SK-N-MC (cell line): ENCODE data around the gene MRGPRF.

Experiments used
- DNase-seq: peaks from one replicate; pipeline ENCODE4 v3.0.0-alpha.2; 2011; ENCODE audit warnings: low read depth, low spot score
- H3K27ac ChIP-seq: fragments of 200-600 bp; sonication (generic); 2 replicates; pipeline ENCODE4 v1.5.1; 2016; ENCODE audit warnings: mixed run types
- H3K36me3 ChIP-seq: fragments of 200-600 bp; sonication (generic); 2 replicates; pipeline ENCODE4 v1.6.1; 2017; ENCODE audit warnings: antibody characterized with exemption, low read length, mixed read lengths; ENCODE audit not compliant: insufficient read depth
- H3K4me3 ChIP-seq: fragments of 200-600 bp; sonication (generic); 2 replicates; pipeline ENCODE4 v1.5.1; 2016
- H3K9ac ChIP-seq: fragments of 200-600 bp; sonication (generic); 2 replicates; pipeline ENCODE4 v1.8.0; 2017; ENCODE audit warnings: mixed run types, mixed read lengths; ENCODE audit not compliant: insufficient read length
- H3K9me3 ChIP-seq: fragments of 200-600 bp; sonication (generic); 2 replicates; pipeline ENCODE4 v1.6.1; 2017; ENCODE audit warnings: low read depth, mild to moderate bottlenecking, antibody characterized with exemption, low read length, moderate library complexity, mixed read lengths
- EZH2 ChIP-seq: fragments of 200-600 bp; sonication (generic); IDR thresholded peaks from one replicate; pipeline ENCODE4 v1.6.1; 2017; ENCODE audit warnings: antibody characterized with exemption
- FOXP2 ChIP-seq: optimal IDR thresholded peaks from 2 replicates; pipeline ENCODE3; 2011; ENCODE audit warnings: mild to moderate bottlenecking, moderate library complexity; ENCODE audit not compliant: insufficient read depth; ENCODE audit errors: extremely low read length, control extremely low read depth
- POLR2AphosphoS5 ChIP-seq: IDR thresholded peaks from 2 replicates; pipeline ENCODE4 v1.6.1; 2012; ENCODE audit warnings: mild to moderate bottlenecking, low read depth, low read length, borderline replicate concordance

The MRGPRF gene

DNA sequence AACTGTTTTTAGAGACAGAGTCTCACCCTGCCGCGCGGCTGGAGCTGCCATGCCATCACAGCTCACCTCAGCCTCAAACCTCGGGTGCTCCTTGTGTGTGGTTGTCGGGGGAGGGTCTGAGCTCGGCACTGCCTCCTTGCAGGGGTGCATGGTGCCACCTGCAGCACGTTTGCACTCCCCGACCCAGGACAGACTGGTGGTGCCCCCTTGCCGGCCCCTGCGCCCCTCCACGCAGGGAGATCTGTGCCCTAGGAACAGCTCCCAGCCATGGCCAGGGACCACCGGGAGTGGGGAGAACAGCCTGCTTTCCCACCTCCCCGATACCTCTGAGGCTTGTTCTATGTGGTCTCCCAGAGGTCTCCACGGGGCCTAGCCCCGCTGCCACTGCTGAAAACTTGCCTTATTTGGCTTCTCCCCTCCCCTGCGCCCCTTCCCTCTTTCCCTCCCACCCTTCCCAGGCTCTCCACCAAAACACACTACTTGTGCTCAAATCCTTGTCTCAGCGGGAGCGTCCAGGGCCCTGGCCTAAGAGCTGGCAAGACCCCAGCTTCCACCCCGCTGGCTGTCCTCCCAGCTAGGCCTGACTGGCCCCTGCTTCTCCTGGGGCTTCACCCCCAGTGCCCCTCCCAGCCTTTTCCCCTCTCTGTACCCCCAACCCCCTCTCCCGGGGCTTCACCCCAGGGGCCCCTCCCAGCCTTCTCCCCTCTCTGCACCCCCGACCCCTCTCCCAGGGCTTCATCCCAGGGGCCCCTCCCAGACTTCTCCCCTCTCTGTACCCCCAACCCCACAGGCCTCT, 22.3 kb upstream of the MRGPRF start:
- no peak overlapping the region for H3K27ac ChIP-seq
- H3K9me3 ChIP-seq, result no peaks in the 10 kb centered on the region
- H3K36me3 ChIP-seq, result no peaks in the 10 kb centered on the region
- TF ChIP-seq POLR2AphosphoS5 (no peak), EZH2 (no peak), FOXP2 (no peak)
- no peak overlapping the region for H3K4me3 ChIP-seq
- DNase-seq, result no peak
- H3K9ac ChIP-seq, result peak overlapping the region; percentile 51

DNA sequence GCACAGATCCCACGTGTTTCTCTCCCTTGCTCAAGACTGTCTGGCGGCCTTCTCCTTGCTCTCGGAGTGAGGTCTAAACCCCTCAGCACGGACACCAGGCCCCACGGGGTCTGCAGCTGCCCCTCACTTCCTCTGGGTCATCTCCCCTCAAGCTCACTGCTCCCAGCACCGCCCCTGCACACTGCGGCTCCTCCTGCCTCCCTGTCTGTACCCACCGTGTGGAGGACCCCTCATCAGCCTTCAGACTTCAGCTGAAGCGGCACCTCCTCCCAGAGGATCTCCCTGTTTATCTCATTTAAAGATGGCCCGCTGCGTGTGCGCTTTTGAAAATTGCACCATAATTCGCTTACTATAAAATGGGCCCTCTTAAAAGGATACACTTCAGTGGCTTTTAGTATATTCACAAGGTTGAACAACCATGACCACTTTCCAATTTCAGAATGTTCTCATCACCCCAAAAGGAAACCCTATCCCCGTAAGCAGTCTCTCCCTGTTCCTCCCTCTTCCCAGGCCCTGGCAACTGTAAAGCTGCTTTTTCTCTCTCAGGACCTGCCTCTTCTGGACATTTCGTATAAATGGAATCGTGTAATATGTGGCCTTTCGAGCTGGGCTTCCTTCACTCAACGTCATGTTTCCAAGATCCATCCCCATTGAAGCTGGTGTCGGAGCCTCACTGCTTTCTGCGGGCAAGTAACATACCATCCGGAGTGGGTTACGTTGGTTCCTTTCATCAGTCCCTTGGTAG, 21.2 kb upstream of the MRGPRF start:
- no peak overlapping the region for H3K9ac ChIP-seq
- H3K4me3 ChIP-seq, result no peak overlapping the region
- H3K27ac ChIP-seq, result peak overlapping the region; percentile 50; the same call in 1 of the 2 replicates
- no peaks in the 10 kb centered on the region for H3K36me3 ChIP-seq
- no peaks in the 10 kb centered on the region for H3K9me3 ChIP-seq
- DNase-seq, result no peak
- no peak for TF ChIP-seq EZH2

DNA sequence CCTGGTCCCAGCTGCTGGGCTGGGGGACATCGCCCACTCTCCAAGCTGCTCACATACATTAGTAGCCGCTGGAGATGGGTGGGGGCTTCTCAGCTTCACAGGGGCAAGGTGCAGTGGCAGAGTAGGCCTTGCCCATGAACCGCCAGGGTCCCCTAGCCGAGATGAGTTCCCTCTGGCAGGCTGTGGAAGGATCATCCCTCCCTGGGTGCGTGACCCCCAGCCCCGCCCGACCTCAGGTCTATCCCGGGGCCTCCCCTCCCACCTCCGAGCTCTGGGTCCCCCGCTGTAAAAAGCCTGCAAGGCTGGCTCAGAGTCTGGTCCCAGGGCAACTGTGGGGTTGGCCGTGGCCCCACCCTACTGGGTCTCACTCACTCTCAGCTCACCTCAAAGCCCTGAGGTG, 20.4 kb upstream of the MRGPRF start:
- no peak overlapping the region for H3K27ac ChIP-seq
- DNase-seq, result no peak
- H3K36me3 ChIP-seq, result no peaks in the 10 kb centered on the region
- no peak overlapping the region for H3K4me3 ChIP-seq
- H3K9ac ChIP-seq, result no peak overlapping the region
- no peaks in the 10 kb centered on the region for H3K9me3 ChIP-seq
- TF ChIP-seq EZH2 (no peak), FOXP2 (no peak), POLR2AphosphoS5 (no peak)

GRCh38 chr11:69032833-69033232, 19.8 kb upstream of the MRGPRF start:
- H3K4me3 ChIP-seq, result no peak overlapping the region
- no peak overlapping the region for H3K9ac ChIP-seq
- H3K36me3 ChIP-seq, result no peaks in the 10 kb centered on the region
- no peak for DNase-seq
- H3K9me3 ChIP-seq, result no peaks in the 10 kb centered on the region
- H3K27ac ChIP-seq, result no peak overlapping the region
- TF ChIP-seq POLR2AphosphoS5 (no peak), FOXP2 (no peak), EZH2 (no peak)

DNA sequence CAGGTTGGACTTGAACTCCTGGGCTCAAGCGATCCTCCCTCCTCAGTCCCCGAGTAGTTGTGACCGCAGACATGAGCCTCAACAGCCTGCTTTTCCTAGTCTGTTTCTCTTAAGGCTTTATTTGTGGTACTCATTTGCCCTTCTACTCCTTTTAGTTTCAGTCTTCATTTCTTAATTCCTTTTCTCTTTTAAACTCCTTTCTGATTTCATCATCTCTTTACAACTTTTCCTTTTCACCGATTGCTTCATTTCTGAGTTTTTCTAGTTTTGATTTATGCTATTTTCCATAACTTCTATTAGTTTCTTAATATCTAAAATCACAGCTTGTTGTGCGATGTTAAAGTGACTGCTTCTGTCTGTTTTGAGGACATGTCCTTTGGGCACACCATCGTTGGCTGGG, 17.3 kb upstream of the MRGPRF start:
- Histone ChIP-seq H3K36me3 (no peaks in the 10 kb centered on the region), H3K9ac (peak overlapping the region; percentile 66), H3K4me3 (peak overlapping the region; percentile 14), H3K27ac (peak overlapping the region; percentile 79), H3K9me3 (no peaks in the 10 kb centered on the region)
- TF ChIP-seq POLR2AphosphoS5 (no peak), FOXP2 (no peak), EZH2 (no peak)
- DNase-seq, result no peak

- Histone ChIP-seq H3K9me3 (no peaks in the 10 kb centered on the region), H3K4me3 (no peak overlapping the region), H3K9ac (no peak overlapping the region), H3K27ac (no peak overlapping the region), H3K36me3 (no peaks in the 10 kb centered on the region)
- no peak for DNase-seq
- TF ChIP-seq POLR2AphosphoS5 (no peak), FOXP2 (no peak), EZH2 (no peak)
Observed at GRCh38 chr11:69027704-69028372, 14.8 kb upstream of the MRGPRF start.

GRCh38 chr11:69024509-69024908, 11.5 kb upstream of the MRGPRF start:
- TF ChIP-seq POLR2AphosphoS5 (no peak), FOXP2 (no peak), EZH2 (no peak)
- no peaks in the 10 kb centered on the region for H3K9me3 ChIP-seq
- H3K9ac ChIP-seq, result no peak overlapping the region
- no peak overlapping the region for H3K27ac ChIP-seq
- H3K36me3 ChIP-seq, result no peaks in the 10 kb centered on the region
- DNase-seq, result no peak
- H3K4me3 ChIP-seq, result no peak overlapping the region

DNA sequence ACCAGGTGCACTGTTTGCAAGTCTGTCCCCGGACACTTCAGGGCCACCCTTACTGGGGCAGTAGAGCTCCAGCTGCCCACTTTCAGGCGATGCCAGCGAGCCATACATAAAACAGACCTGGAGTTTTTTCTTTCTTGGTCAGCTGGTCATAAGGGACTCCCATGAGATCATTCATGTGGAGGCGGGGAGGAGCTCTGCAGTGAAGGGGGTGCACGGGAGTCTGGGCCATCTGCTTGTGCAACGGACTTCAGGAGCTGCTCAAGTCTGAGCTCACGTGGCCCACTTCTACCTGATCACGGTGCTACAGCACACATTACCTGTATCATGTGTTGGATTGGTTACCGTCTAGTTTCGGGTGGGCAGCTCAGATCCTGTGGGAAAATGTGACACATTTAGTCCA, 9.2 kb upstream of the MRGPRF start:
- no peaks in the 10 kb centered on the region for H3K36me3 ChIP-seq
- no peak overlapping the region for H3K4me3 ChIP-seq
- TF ChIP-seq EZH2 (no peak), FOXP2 (no peak), POLR2AphosphoS5 (no peak)
- no peak for DNase-seq
- H3K27ac ChIP-seq, result no peak overlapping the region
- no peak overlapping the region for H3K9ac ChIP-seq
- no peaks in the 10 kb centered on the region for H3K9me3 ChIP-seq
